Stomach (tissue), 19 donors: ENCODE data around the gene NUDC. TPM values are rescaled to one million over a fixed set of nuclear protein-coding genes. Genes with fewer than 3 reads are reported as not detected.
"Not testable (repeated sequence)": the region's sequence is repeated elsewhere in the genome, so short reads cannot be mapped to it uniquely, and the experiment has no call there.

Experiments used
- DNase-seq, 2 donors: peaks; one replicate each; pipeline versions ENCODE4 v3.0.0 to v3.0.0-alpha.2; 2013 to 2019
- H3K27ac ChIP-seq, 5 donors: fragments of 200-600 bp in 4 of 5; sonication (generic) in 4 of 5; one replicate each; pipeline ENCODE4 v1.5.1; 2013 to 2019; ENCODE audit warnings: mild to moderate bottlenecking in 1 of 5, moderate library complexity in 1 of 5
- H3K27me3 ChIP-seq, 3 donors: fragments of 200-600 bp; sonication (generic); one replicate each; pipeline ENCODE4 v1.5.1; 2017 to 2019; ENCODE audit warnings: mixed run types in 1 of 3
- H3K36me3 ChIP-seq, 4 donors: fragments of 200-600 bp; sonication (generic); 1 replicate in 3 of 4; 2 replicates in 1 of 4; pipeline ENCODE4 v1.5.1; 2016 to 2019
- H3K4me1 ChIP-seq, 4 donors: fragments of 200-600 bp; sonication (generic); one replicate each; pipeline ENCODE4 v1.5.1; 2016 to 2019
- H3K4me3 ChIP-seq, 4 donors: fragments of 200-600 bp; sonication (generic) in 3 of 4; one replicate each; pipeline ENCODE4 v1.5.1; 2016 to 2019; ENCODE audit warnings: mild to moderate bottlenecking in 1 of 4
- H3K9me3 ChIP-seq, 4 donors: fragments of 200-600 bp; sonication (generic); one replicate each; pipeline ENCODE4 v1.5.1; 2016 to 2019
- CTCF ChIP-seq, 7 experiments: fragments of 450-650 bp in 4 of 7; fragments of 200-600 bp in 3 of 7; sonication (generic) in 3 of 7; IDR thresholded peaks; one replicate each; pipeline ENCODE4 v1.5.1; 2016 to 2019; ENCODE audit warnings: antibody characterized with exemption in 7 of 7, control low read depth in 2 of 7, mild to moderate bottlenecking in 1 of 7
- EP300 ChIP-seq: sonication (generic); formaldehyde crosslinking; IDR thresholded peaks from one replicate; pipeline ENCODE4 v1.6.1; 2017; ENCODE audit warnings: antibody characterized with exemption
- POLR2A ChIP-seq, 4 donors: fragments of 450-650 bp; IDR thresholded peaks; one replicate each; pipeline ENCODE4 v1.6.1; 2016; ENCODE audit warnings: antibody characterized with exemption in 4 of 4, control low read depth in 2 of 4, mild to moderate bottlenecking in 1 of 4, moderate library complexity in 1 of 4
- POLR2AphosphoS5 ChIP-seq, 3 donors: sonication (generic); formaldehyde crosslinking; IDR thresholded peaks; one replicate each; pipeline ENCODE4 v1.6.1; 2016; ENCODE audit warnings: antibody characterized with exemption in 3 of 3
- WGBS, 5 donors: extraction: QIAGEN DNeasy Blood & Tissue Kit in 3 of 5; methylation state at CpG; one replicate each; pipeline versions ENCODE4 v1.1.5 to v1.1.7; 2013 to 2018; 5-methylcytosine and 5-hydroxymethylcytosine counted together
- intact Hi-C: fragments of 100-400 bp; cut with DNase I; formaldehyde crosslinking; loops from one replicate; pipeline ENCODE4 v1.15.1; 2023; ENCODE audit warnings: low total_unique reads
- long read RNA-seq, 10 donors: transcript quantifications; one replicate each; lab custom pipeline, GENCODE V29; 2026
- polyA plus RNA-seq, 3 donors: library from polyadenylated mRNA; stranded (reverse); fragments of 200-250 nt; gene quantifications; one replicate each; pipeline ENCODE4 v1.2.3, GENCODE V29; 2013
- total RNA-seq, 5 donors: library from RNA; depleted of rRNA; stranded (reverse); fragments of >200 nt; gene quantifications; one replicate each; pipeline versions ENCODE4 v1.1.0 to v1.2.3, GENCODE V29; 2014 to 2016
- donor health status: healthy with polysubstance abuse.
- donor health status: Bipolar disorder and iron deficiency.
- donor health status: healthy.

NUDC gene
- total RNA-seq (10 to 100 TPM; 20.0 to 88.1 (median 33.5) TPM), polyA plus RNA-seq (10 to 100 TPM; 58.6 to 80.6 (median 71.7) TPM)
- long read RNA-seq, donor 1, transcript NUDC-201 (9 exons, 1,800 nt) = major isoform, 24 of 37 reads
- long read RNA-seq, donor 1, partial matches to known transcripts = 11 of 37 reads
- long read RNA-seq, donor 1, other reads (novel, unspliced or antisense) = 0 of 37 reads
- long read RNA-seq, donor 2, transcript NUDC-201 (9 exons, 1,800 nt) = major isoform, 23 of 31 reads
- long read RNA-seq, donor 2, partial matches to known transcripts = 8 of 31 reads
- long read RNA-seq, donor 2, other reads (novel, unspliced or antisense) = 0 of 31 reads
- long read RNA-seq, donor 3, transcript NUDC-201 (9 exons, 1,800 nt) = major isoform, 14 of 24 reads
- long read RNA-seq, donor 3, partial matches to known transcripts = 10 of 24 reads
- long read RNA-seq, donor 3, other reads (novel, unspliced or antisense) = 0 of 24 reads
- long read RNA-seq, donor 4, partial matches to known transcripts = 0 of 1 reads
- long read RNA-seq, donor 4, other reads (novel, unspliced or antisense) = 0 of 1 reads
- long read RNA-seq, donor 5, transcript NUDC-201 (9 exons, 1,800 nt) = major isoform, 36 of 67 reads
- long read RNA-seq, donor 5, partial matches to known transcripts = 30 of 67 reads
- long read RNA-seq, donor 5, other reads (novel, unspliced or antisense) = 0 of 67 reads
- long read RNA-seq, donor 6 = 0 reads
- long read RNA-seq, donor 7, transcript NUDC-201 (9 exons, 1,800 nt) = major isoform, 30 of 42 reads
- long read RNA-seq, donor 7, partial matches to known transcripts = 11 of 42 reads
- long read RNA-seq, donor 7, other reads (novel, unspliced or antisense) = 0 of 42 reads
- long read RNA-seq, donor 8, transcript NUDC-201 (9 exons, 1,800 nt) = major isoform, 36 of 54 reads
- long read RNA-seq, donor 8, partial matches to known transcripts = 16 of 54 reads
- long read RNA-seq, donor 8, other reads (novel, unspliced or antisense) = 0 of 54 reads
- long read RNA-seq, donor 9, transcript NUDC-201 (9 exons, 1,800 nt) = major isoform, 29 of 50 reads
- long read RNA-seq, donor 9, partial matches to known transcripts = 18 of 50 reads
- long read RNA-seq, donor 9, other reads (novel, unspliced or antisense) = 0 of 50 reads
- long read RNA-seq, donor 10, transcript NUDC-201 (9 exons, 1,800 nt) = major isoform, 13 of 25 reads
- long read RNA-seq, donor 10, partial matches to known transcripts = 0 of 25 reads
- long read RNA-seq, donor 10, other reads (novel, unspliced or antisense) = 12 of 25 reads

GRCh38 chr1:26921540-26922430 is at the start of gene NUDC:
Gene NUDC (plus strand): TSS chr1:26921743. CDS start chr1:26921849, 106 bp downstream.
- H3K4me1 ChIP-seq = peaks cover 16 to 52% (median 30%) of the 10 kb centered on the region in 4 donors
- DNase-seq = peak; percentile 98 to 99
- intact Hi-C loops = no loop called here
- H3K4me3 ChIP-seq = peak within 1 kb of the TSS; percentile 77 to 99 (median 94)
- peak; percentile 93 to 98 (median 95) for TF ChIP-seq POLR2AphosphoS5 (IDR thresholded peaks at IDR 0.05)
- peak in 2 of 4 donors; percentile 56 to 75 for TF ChIP-seq POLR2A (IDR thresholded peaks at IDR 0.05)
- TF ChIP-seq CTCF (IDR thresholded peaks at IDR 0.05) = no peak
- no peak for TF ChIP-seq EP300
- peaks cover 27 to 37% (median 34%) of the 10 kb centered on the region in 4 donors for H3K36me3 ChIP-seq
- peak within 1 kb of the TSS; percentile 93 to 97 (median 93) for H3K27ac ChIP-seq
- H3K9me3 ChIP-seq = no peaks in the 10 kb centered on the region
- no peaks in the 10 kb centered on the region for H3K27me3 ChIP-seq
- 0 to 1% (median 1%) methylated on average over 67 to 83 of the region's 83 CpGs for WGBS, 5 donors

GRCh38 chr1:26873097-26873496 is 48.4 kb upstream of the NUDC start:
- H3K4me1 ChIP-seq, H3K27ac ChIP-seq, H3K27me3 ChIP-seq, DNase-seq, H3K9me3 ChIP-seq, H3K4me3 ChIP-seq: not testable (repeated sequence)
- intact Hi-C loops = loop anchor here (10.0 kb wide), 1 partner anchor 58 kb away; no protein-coding TSS in a partner anchor
- H3K36me3 ChIP-seq = peaks cover 9 to 29% (median 25%) of the 10 kb centered on the region in 4 donors
- WGBS, 5 donors = 58 to 84% (median 78%) methylated on average over 2 of the region's 2 CpGs

GRCh38 chr1:26874896-26875295 is 46.6 kb upstream of the NUDC start:
- no peak overlapping the region for H3K27ac ChIP-seq
- H3K27me3 ChIP-seq = no peaks in the 10 kb centered on the region
- no peak for DNase-seq
- intact Hi-C loops = loop anchor here (10.0 kb wide), 1 partner anchor 60 kb away; no protein-coding TSS in a partner anchor
- TF ChIP-seq CTCF (IDR thresholded peaks at IDR 0.05) (no peak), POLR2AphosphoS5 (IDR thresholded peaks at IDR 0.05) (no peak), EP300 (no peak)
- peaks cover 0 to 8% (median 3%) of the 10 kb centered on the region in 4 donors for H3K4me1 ChIP-seq
- H3K9me3 ChIP-seq = no peaks in the 10 kb centered on the region
- peaks cover 21 to 47% (median 43%) of the 10 kb centered on the region in 4 donors for H3K36me3 ChIP-seq
- WGBS, 5 donors = 68 to 77% (median 73%) methylated on average over 4 of the region's 4 CpGs
- H3K4me3 ChIP-seq = no peak overlapping the region

- H3K4me1 ChIP-seq = peaks cover 0 to 8% (median 3%) of the 10 kb centered on the region in 4 donors
- H3K9me3 ChIP-seq = no peaks in the 10 kb centered on the region
- no peak overlapping the region for H3K4me3 ChIP-seq
- TF ChIP-seq POLR2AphosphoS5 (IDR thresholded peaks at IDR 0.05) (no peak), EP300 (no peak), CTCF (IDR thresholded peaks at IDR 0.05) (no peak), POLR2A (IDR thresholded peaks at IDR 0.05) (no peak)
- WGBS, 5 donors = 67 to 81% (median 72%) methylated on average over 2 of the region's 2 CpGs
- intact Hi-C loops = loop anchor here (10.0 kb wide), 1 partner anchor 63 kb away; no protein-coding TSS in a partner anchor
- peaks cover 43 to 71% (median 68%) of the 10 kb centered on the region in 4 donors for H3K36me3 ChIP-seq
- no peak overlapping the region for H3K27ac ChIP-seq
- DNase-seq = no peak
- no peaks in the 10 kb centered on the region for H3K27me3 ChIP-seq
Observed at GRCh38 chr1:26877326-26877725, 44.2 kb upstream of the NUDC start.
